ENCODE results near the gene COL4A1. TPM values are rescaled to one million over a fixed set of nuclear protein-coding genes. Genes with fewer than 3 reads are reported as not detected.
"Not testable (repeated sequence)": the region's sequence is repeated elsewhere in the genome, so short reads cannot be mapped to it uniquely, and the experiment has no call there.

The COL4A1 gene
- total RNA-seq, 1 donor from 2014 or later = 27.5 TPM

GRCh38 chr13:110128546-110128945 is 178.4 kb downstream of the COL4A1 start:
- no peak for ATAC-seq

DNA sequence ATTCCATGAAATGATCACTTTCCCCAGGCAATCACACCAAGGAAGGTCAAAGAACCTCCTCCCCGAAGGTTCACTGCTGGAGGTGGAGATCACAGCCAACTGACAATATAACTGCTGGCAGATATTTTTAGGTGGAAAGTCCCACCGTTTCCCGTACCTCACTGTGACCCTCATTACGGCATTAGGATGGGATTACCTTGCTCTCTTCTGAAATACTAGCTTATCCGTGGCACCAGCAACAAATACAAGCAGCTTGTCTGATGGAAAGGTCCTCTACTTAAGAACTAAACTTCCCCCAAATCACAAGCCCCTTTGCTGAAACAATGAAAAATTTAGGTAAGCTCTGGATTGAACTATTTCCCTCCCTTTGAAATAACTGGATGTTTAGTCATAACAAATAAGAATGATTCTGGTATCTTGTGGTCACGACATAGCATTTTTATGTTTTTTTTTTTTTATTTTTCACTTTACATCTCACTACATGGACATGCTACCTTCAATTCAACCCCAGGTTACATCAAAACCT is 178.9 kb downstream of the COL4A1 start:
- no peak for ATAC-seq

GRCh38 chr13:110126391-110126961 is 180.5 kb downstream of the COL4A1 start:
- ATAC-seq = peak; percentile 92

GRCh38 chr13:110125613-110126272 is 181.2 kb downstream of the COL4A1 start:
- ATAC-seq = no peak

DNA sequence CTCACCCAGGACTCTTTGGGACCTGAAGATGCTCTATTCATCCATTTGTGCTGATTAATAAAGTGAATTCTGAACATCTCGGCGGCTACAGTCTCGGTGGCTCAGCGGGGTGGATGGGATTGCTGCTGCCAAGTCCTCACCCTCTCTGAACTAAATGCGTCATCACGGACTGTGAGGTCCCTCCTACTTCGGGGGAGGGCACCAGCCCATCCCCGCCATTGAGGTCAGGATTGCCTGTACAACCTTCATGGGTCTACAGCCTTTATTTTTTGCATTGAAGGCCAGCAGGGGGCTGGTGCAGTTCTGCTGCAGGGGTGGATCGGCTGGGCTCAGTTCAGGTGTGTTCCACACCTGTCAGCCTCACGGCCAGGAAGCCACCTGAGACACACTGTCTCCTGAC is 181.8 kb downstream of the COL4A1 start:
- ATAC-seq = no peak

DNA sequence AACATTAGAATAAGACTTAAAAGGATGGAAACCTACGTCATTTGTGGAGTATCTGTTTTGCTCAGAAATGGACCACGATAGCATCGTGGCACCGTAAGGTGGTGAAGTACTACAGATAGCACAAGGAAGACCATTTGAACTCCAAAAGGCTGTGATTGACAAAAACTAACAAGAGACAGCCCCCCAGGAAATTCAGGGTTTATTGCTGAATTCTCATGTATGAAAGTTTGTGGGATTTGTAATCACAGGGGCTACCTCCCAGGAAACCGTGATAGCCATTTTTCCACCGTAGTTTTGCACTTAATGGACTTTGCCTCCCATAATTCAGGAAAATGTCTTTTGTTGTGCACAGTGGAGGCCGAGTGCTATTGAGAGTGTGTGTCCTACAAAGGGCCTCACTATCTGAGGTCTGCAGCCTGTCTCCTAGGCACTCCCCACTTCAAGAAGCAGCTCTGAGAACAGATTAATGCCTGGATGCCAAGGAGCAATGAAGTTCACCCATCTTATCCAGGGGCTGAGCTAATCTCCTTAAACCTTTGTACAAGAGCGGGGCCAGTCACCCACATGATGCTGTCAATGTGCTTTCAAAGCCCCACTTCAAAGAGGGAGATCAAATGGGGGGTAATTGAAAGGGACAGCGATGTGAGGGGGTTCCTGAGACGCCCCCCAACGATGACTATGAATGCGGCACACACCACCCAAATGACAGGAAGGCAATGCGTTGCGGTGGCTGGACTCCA is 182.6 kb downstream of the COL4A1 start:
- ATAC-seq = no peak

DNA sequence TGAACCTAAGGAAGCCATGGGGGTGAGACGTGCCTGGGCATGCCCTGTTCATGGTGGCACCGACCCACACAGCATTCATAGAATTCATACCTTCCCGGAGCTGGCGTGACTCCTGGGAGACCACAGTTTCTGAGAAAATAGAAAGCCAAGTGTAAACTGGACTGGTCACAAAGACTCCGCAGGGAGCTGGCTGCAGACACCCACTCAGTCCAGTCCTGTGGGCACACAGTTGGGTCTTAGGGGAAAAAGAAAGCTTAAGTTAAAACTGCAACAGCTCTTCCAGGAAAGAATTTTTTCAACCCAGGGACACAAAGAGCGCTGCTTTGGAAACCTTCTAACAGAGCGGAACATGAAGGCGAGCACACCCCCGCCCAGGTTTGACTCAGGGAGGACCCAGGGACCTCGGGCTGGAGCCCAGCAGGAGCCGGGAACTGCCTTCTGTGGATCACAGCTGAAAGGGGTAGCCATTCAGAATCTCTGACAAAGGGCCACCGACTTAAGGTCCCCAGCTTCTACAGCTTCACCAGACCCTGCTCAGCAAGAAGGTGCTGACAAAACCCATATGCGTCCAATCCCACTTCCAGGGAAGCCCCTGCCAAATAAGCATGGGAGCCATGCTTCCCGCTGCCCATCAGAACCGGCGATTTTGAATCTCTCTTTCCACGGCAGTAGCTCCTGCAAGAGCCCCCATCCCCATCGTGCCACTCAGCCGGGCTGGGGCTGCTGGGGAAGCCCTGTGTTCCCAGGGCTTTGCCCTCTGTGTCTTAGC is 183.7 kb downstream of the COL4A1 start:
- ATAC-seq = peak; percentile 33

DNA sequence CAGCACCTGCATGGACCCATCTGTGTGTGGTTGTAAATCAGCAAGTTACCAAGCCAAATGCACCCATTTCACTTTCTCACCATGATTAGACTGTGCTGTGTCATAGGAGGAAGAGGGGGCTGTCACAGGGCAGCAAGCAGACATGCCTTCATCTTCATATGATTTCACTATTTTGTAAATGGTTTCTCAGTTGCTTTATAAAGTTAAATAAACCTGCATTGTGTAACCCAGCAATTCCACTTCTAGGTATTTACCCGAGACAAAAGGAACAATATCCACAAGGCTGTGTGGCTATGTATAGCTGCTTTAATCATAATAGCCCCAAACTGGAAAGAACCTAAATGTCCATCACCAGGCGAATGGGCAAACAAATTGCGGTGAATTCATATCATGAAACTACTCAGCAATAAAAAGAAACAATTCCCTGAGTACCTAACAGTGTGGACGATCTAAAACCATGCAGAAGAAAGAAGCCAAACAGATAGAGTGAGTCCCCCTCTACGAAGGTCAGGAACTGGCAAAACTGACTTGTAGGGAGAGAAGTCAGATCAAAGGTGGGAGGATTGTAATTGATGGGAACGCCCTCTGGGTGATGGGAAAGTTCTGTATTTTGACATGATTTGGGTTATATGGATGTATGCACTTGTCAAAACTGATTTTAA is 185.4 kb downstream of the COL4A1 start:
- no peak for ATAC-seq

- ATAC-seq = no peak
These were observed 186.7 kb downstream of the COL4A1 start for GRCh38 chr13:110119935-110120905.

DNA sequence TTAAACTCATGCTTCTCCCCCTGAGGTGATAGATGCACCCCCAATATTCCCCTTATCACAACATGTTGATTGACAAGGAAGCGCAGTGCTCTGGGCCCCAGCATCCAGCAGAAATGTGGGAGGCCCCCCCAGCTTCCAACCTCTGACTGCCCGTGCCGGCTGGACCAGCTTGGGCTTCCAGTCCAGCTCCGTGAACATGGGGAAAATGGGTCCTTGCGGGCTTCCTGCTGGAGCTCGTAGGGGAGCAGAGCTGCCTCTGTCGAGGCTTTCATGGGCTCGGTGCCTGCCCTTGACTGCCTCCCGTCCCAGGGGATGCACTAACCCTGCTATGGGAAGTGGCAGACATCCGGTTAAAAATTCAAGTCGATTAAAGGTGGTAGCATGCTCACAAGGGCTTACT is 188.9 kb downstream of the COL4A1 start:
- no peak for ATAC-seq

GRCh38 chr13:110116072-110116487 is 190.9 kb downstream of the COL4A1 start:
- peak; percentile 58 for ATAC-seq

GRCh38 chr13:110115591-110115990 is 191.4 kb downstream of the COL4A1 start:
- ATAC-seq = no peak

- ATAC-seq = no peak
These were observed 192.6 kb downstream of the COL4A1 start for GRCh38 chr13:110114316-110114715.

- ATAC-seq = peak; percentile 78
These were observed 193.6 kb downstream of the COL4A1 start for GRCh38 chr13:110113284-110113764.

GRCh38 chr13:110112379-110112778 is 194.6 kb downstream of the COL4A1 start:
- ATAC-seq = not testable (repeated sequence)

GRCh38 chr13:110110783-110111182 is 196.2 kb downstream of the COL4A1 start:
- ATAC-seq = no peak

GRCh38 chr13:110109910-110110309 is 197.0 kb downstream of the COL4A1 start:
- peak; percentile 69 for ATAC-seq

- no peak for ATAC-seq
These were observed 197.7 kb downstream of the COL4A1 start for GRCh38 chr13:110109140-110109783.

DNA sequence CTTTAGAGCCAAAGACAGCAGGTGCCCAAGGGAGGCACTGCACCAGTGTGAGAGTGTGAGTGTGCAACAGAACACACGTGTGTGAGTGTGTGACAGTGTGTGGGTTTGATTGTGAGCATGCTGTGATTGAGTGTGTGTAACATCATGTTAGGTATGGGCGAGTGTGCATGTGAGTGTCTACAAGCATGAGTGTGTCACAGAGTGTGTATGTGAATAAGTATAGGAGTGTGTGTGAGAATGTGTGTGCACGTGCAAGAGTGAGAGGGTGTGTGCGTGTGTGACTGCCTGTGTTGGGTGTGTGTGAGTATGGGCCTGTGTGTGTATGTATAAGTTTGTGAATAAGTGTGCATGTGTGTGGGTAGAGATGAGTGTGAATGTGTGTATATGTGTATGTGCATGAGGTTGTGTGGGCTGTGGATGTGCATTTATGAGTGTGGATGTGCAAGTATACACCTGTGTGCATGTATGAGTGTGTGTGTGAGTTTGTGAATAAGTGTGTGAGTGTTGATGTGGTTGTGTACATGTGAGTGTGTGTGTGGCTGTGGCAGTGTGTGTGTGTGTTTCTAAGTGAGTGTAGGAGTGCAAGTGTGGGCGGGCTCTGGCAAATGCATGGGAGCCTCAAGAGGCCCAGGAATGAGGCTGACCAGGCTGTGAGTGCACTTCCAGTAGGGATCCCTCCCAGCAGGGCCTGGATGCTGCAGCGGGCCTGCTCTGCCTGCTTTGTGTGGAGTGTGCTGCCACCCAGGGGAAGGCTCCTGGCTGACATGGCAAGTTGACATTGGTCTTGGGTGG is 198.4 kb downstream of the COL4A1 start:
- peak; percentile 88 for ATAC-seq
